ENCODE data around the gene MAP4K4. TPM values are rescaled to one million over a fixed set of nuclear protein-coding genes. Genes with fewer than 3 reads are reported as not detected.

MAP4K4 gene
- total and polyA plus RNA-seq, 2 donors from 2014 or later: 8.4 to 62.8 TPM

- no peak for TF ChIP-seq CTCF (IDR thresholded peaks at IDR 0.05; ENCODE audit: borderline replicate concordance, extremely low read depth, insufficient read depth)
- no peak overlapping the region for H3K27ac ChIP-seq (ENCODE audit: low read depth in 2 of 2, low read length in 2 of 2)
- no peak for DNase-seq
Observed at GRCh38 chr2:101733257-101733993, 35.9 kb downstream of the MAP4K4 start.

GRCh38 chr2:101734505-101735165 lies 37.1 kb downstream of the MAP4K4 start:
- FAIRE-seq (no peak), DNase-seq (no peak)
- Histone ChIP-seq H3K27ac (ENCODE audit: low read depth in 2 of 2, low read length in 2 of 2) (no peak overlapping the region), H3K9me3 (ENCODE audit: control insufficient read depth in 2 of 3, insufficient read depth in 1 of 3, low read length in 3 of 3) (no peaks in the 10 kb centered on the region), H3K4me1 (ENCODE audit: control insufficient read depth in 2 of 3, insufficient read depth in 2 of 3, low read depth in 1 of 3, low read length in 3 of 3) (peaks cover 0 to 18% (median 7%) of the 10 kb centered on the region in 3 donors), H3K4me3 (ENCODE audit: low read length in 3 of 3) (no peak overlapping the region), H3K36me3 (ENCODE audit: control insufficient read depth in 2 of 3, insufficient read depth in 3 of 3, low read length in 3 of 3) (no peaks in the 10 kb centered on the region), H3K9ac (ENCODE audit: low read length in 3 of 3) (no peak overlapping the region), H3K27me3 (ENCODE audit: control insufficient read depth, insufficient read depth, low read length) (no peaks in the 10 kb centered on the region)
- intact Hi-C loops (cut with DNase I): no loop called here
- TF ChIP-seq CTCF (IDR thresholded peaks at IDR 0.05; ENCODE audit: borderline replicate concordance, extremely low read depth, insufficient read depth): no peak

More at GRCh38 chr2:101733257-101733993, 35.9 kb downstream of the MAP4K4 start:
- intact Hi-C loops (cut with DNase I): no loop called here
- Histone ChIP-seq H3K9ac (ENCODE audit: low read length in 3 of 3) (no peak overlapping the region), H3K9me3 (ENCODE audit: control insufficient read depth in 2 of 3, insufficient read depth in 1 of 3, low read length in 3 of 3) (no peaks in the 10 kb centered on the region), H3K4me1 (ENCODE audit: control insufficient read depth in 2 of 3, insufficient read depth in 2 of 3, low read depth in 1 of 3, low read length in 3 of 3) (peaks cover 0 to 18% (median 7%) of the 10 kb centered on the region in 3 donors), H3K27me3 (ENCODE audit: control insufficient read depth, insufficient read depth, low read length) (no peaks in the 10 kb centered on the region), H3K4me3 (ENCODE audit: low read length in 3 of 3) (no peak overlapping the region), H3K36me3 (ENCODE audit: control insufficient read depth in 2 of 3, insufficient read depth in 3 of 3, low read length in 3 of 3) (no peaks in the 10 kb centered on the region)
- no peak for FAIRE-seq

DNA sequence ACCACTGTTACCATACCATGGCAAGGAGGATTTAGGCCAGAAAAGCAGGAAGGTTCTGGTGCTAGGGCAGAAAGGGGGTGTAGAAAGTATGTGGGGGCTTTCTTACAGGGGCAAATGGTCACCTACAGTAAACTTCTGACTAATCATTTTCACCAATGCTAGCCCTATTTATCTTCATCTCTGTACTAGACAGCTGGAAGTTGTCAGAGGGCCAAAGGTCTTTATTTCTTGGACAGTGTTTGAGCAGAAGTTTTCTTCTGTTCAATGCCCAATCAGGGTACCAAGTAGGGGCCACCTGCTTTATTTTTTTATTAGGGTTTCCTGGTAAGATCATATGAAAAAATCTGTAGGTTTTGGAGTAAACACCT lies 37.6 kb downstream of the MAP4K4 start:
- Histone ChIP-seq H3K9ac (ENCODE audit: low read length in 3 of 3) (no peak overlapping the region), H3K9me3 (ENCODE audit: control insufficient read depth in 2 of 3, insufficient read depth in 1 of 3, low read length in 3 of 3) (no peaks in the 10 kb centered on the region), H3K27me3 (ENCODE audit: control insufficient read depth, insufficient read depth, low read length) (no peaks in the 10 kb centered on the region), H3K4me3 (ENCODE audit: low read length in 3 of 3) (no peak overlapping the region), H3K27ac (ENCODE audit: low read depth in 2 of 2, low read length in 2 of 2) (no peak overlapping the region), H3K36me3 (ENCODE audit: control insufficient read depth in 2 of 3, insufficient read depth in 3 of 3, low read length in 3 of 3) (no peaks in the 10 kb centered on the region), H3K4me1 (ENCODE audit: control insufficient read depth in 2 of 3, insufficient read depth in 2 of 3, low read depth in 1 of 3, low read length in 3 of 3) (peaks cover 0 to 18% (median 7%) of the 10 kb centered on the region in 3 donors)
- intact Hi-C loops (cut with DNase I): no loop called here
- no peak for DNase-seq
- FAIRE-seq: no peak
- no peak for TF ChIP-seq CTCF (IDR thresholded peaks at IDR 0.05; ENCODE audit: borderline replicate concordance, extremely low read depth, insufficient read depth)

All from kidney (tissue), 14 donors.